NCI-H146 (cell line): ENCODE results near the gene CYLD.

ENCODE experiments used
- DNase-seq: peaks from one replicate; lab custom pipeline; 2025; lab: John Stamatoyannopoulos, UW

The CYLD gene

GRCh38 chr16:50741781-50742575 is at the start of gene CYLD:
Gene CYLD, plus strand, starts transcription at chr16:50742086. Its CDS starts 7,613 bp downstream, at chr16:50749699.
- peak; percentile 97 for DNase-seq

GRCh38 chr16:50692644-50692998 is 49.3 kb upstream of the CYLD start:
- no peak for DNase-seq

DNA sequence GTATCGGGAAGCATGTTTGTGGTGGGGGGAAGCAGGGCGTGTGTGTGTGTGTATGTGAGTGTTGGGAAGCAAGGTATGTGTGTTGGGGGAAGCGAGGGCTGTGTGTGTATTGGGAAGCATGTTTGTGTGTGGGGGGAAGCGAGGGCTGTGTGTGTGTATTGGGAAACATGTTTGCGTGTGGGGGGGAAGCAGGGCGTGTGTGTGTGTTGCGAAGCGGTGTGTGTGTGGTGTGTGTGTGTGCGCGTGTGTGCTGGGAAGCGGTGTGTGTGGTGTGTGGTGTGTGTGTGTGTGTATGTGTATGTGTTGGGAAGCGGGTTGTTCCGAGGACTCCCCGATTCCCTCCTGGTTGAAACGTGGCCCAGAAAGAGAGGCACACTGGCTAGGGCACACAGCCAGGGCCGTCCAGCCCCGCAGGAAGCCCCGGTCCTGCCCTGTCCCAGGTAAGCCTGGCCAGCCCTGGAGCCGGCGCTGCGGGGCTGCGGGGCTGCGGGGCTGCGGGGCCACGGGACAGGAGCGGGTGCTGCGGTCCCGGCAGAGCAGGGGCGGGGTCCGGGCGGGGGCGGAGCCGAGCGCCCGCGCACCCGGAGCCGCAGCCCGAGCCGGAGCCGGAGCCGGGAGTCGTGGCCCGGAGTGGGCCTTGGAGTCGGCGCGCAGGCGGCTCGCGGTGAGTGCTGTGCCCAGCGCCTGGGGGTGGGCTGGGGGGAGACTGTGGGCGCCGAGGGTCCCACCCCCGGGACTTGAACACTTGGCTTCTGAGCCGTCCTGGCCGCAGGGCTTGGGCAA is 48.7 kb upstream of the CYLD start, which contains the start of gene NOD2:
Gene NOD2, plus strand, starts transcription at position 608 of the 783 bp plus-strand sequence. CDS start 5,890 bp downstream, outside the sequence.
- peak; percentile 5 for DNase-seq

- no peak for DNase-seq
Observed at GRCh38 chr16:50694206-50694605, 47.7 kb upstream of the CYLD start.

- DNase-seq = no peak
Observed at GRCh38 chr16:50695017-50696000, 46.6 kb upstream of the CYLD start.

GRCh38 chr16:50696126-50696525 is 45.8 kb upstream of the CYLD start:
- no peak for DNase-seq

DNA sequence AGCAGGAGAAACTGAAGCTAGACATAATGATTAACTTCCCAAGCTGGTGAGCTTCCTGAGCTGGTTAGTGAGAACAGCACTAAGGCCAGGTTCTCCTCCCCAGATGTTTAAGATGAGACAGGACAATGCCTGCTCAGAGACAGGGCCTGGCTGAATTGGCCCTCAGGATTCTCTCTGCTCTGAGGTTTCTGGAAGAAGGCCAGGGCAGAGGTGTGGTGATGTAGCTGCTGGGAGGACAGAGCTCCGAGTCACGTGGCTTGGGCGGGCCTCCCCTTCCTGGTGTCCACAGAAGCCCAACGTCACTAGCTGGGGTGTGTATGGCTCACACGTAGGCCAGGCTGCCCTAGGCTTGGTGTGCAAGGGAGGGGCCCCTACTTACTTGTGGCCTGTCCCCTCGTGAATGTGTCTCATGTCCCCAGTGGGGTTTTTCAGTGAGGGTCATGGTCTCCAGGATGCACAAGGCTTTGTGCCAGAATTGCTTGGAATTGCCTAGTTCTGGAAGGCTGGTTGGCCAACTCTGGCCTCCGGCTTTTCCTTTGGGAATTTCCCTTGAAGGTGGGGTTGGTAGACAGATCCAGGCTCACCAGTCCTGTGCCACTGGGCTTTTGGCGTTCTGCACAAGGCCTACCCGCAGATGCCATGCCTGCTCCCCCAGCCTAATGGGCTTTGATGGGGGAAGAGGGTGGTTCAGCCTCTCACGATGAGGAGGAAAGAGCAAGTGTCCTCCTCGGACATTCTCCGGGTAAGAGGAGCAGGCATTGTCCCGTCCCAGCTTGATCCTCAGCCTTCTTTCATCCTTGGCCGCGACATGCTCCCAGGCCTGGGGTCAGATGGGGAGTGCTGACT is 45.1 kb upstream of the CYLD start:
- DNase-seq = no peak

DNA sequence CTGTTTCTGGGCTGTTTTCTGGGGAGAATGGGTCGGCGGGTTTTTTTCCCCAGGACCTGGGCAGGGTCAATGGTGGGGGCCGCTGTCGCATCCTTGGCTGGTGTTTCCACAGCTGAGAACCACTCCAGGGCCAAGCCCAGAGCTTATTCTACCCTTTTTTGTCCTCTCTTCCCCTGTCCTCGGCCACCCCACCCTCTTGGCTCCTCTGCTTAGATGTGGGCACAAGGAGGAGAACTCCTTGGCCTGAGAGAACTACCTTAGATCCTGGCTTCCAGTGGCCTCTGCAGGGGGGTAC is 44.5 kb upstream of the CYLD start:
- DNase-seq = no peak

GRCh38 chr16:50697881-50698767 is 43.8 kb upstream of the CYLD start:
- DNase-seq = no peak

DNA sequence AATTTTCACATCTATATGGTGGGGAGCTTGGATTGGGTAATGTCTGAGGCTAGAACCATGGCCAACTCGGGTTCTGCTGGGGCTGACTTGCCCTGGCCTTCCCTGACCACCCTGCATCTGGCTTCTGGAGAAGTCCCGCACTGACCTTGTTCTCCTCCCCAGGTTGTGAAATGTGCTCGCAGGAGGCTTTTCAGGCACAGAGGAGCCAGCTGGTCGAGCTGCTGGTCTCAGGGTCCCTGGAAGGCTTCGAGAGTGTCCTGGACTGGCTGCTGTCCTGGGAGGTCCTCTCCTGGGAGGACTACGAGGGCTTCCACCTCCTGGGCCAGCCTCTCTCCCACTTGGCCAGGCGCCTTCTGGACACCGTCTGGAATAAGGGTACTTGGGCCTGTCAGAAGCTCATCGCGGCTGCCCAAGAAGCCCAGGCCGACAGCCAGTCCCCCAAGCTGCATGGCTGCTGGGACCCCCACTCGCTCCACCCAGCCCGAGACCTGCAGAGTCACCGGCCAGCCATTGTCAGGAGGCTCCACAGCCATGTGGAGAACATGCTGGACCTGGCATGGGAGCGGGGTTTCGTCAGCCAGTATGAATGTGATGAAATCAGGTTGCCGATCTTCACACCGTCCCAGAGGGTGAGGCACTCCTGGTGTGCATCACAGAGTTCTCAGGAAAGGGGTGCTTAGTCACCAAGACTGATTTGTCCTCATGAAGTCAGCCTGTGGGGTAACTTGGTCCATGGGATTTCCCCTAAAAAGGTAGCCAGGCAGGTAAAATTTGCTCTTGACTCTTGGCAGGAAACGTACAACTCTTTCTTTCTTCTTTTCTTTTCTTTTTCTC is 42.3 kb upstream of the CYLD start:
- no peak for DNase-seq

- DNase-seq = no peak
Observed at GRCh38 chr16:50702725-50703124, 39.2 kb upstream of the CYLD start.

DNA sequence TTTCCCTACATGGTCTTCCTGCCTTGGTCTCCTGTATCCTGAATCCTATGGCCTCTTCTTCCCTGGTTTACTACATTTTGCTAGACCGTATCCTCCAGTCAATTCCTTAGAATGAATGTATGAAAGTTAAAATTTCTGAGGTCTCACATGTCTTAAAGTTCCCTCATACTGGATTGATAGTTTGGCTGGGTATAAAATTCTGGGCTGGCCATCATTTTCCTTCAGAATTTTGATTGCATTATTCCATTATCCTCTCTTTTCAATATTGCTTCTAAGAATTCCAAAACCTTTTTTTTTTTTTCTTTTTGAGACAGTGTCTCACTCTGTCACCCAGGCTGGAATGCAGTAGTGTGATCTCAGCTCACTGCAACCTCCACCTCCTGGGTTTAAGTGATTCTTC is 37.6 kb upstream of the CYLD start:
- no peak for DNase-seq

DNA sequence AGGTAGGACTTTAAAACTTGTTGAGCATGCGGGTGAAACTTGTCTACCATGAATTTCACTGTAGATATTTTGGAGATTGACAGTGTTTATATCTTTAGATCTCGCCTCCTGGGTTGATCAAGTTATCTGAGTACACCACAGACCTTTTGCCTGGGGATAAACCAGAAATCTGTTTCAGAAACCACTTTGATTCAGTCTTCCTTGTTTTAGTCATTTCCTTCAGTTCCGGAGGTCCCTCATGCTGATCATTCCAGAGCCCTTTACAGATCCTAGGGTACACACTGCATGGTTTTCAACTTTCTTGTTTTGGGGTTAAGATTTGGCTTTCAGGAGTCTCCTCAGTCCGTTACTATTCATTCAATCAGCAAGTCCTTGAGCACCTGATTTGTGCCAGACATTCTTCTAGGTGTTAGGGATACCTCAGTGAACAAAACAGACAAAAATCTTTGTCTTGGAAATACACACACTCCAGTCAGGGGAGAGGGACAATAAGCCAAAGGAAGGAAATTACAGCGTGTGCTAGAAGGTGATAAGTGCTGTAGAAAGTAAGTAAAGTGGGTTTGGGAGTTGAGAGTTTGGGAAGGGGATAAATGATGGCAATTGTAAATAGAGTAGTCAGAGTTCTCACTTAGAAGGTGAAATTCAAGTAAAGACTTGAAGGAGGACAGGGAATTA is 36.3 kb upstream of the CYLD start:
- no peak for DNase-seq

GRCh38 chr16:50706250-50706649 is 35.6 kb upstream of the CYLD start:
- DNase-seq = no peak

- no peak for DNase-seq
Observed at GRCh38 chr16:50708373-50709060, 33.4 kb upstream of the CYLD start.

- DNase-seq = no peak
Observed at GRCh38 chr16:50709061-50709684, 32.7 kb upstream of the CYLD start.

GRCh38 chr16:50709980-50710379 is 31.9 kb upstream of the CYLD start:
- DNase-seq = no peak

GRCh38 chr16:50711040-50711439 is 30.8 kb upstream of the CYLD start:
- DNase-seq = no peak
